ENCODE data around the gene DIP2C.

Gene DIP2C

DNA sequence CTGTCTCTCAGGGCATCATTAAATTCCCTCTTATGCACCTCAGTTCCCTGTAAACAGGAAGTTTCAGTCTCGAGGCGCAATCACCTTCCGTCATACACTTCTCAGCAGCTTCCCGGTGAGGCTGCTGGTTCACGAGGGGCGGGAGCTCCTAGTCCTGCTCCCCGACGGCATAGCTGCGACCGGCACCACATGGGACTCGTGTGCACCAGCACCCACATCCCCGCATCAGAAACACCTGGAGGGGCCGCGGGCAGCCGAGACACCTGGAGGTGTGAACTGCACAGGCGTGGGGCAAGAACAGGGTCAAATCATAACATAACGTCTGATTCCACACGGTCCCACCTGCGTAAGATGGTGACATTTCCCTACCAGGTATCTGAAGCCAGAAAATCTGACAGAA lies 52.7 kb downstream of the DIP2C start:
- no peak for ATAC-seq (ENCODE audit: insufficient read depth, low read depth)
- Histone ChIP-seq H3K36me3 (ENCODE audit: insufficient read depth, low read length) (no peaks in the 10 kb centered on the region), H3K4me2 (ENCODE audit: insufficient read depth, low read length) (no peak overlapping the region), H3K79me2 (ENCODE audit: insufficient read depth, low read length) (no peaks in the 10 kb centered on the region), H4K20me1 (ENCODE audit: insufficient read depth, low read length) (no peaks in the 10 kb centered on the region), H3K9me3 (ENCODE audit: insufficient read depth, low read length, severe bottlenecking) (no peaks in the 10 kb centered on the region), H3K9ac (ENCODE audit: low read depth, low read length) (no peak overlapping the region), H2AFZ (ENCODE audit: low read depth, low read length) (no peak overlapping the region), H3K4me1 (ENCODE audit: insufficient read depth, low read length) (no peaks in the 10 kb centered on the region), H3K27me3 (ENCODE audit: insufficient read depth, low read length, poor library complexity) (peaks cover 9% of the 10 kb centered on the region), H3K4me3 (ENCODE audit: low read depth in 1 of 2, low read length in 2 of 2) (no peak overlapping the region), H3K27ac (ENCODE audit: low read length) (no peak overlapping the region)
- TF ChIP-seq EZH2 (IDR thresholded peaks at IDR 0.05; ENCODE audit: borderline replicate concordance, low read depth, low read length, severe bottlenecking): no peak
- TF ChIP-seq, protein P1, sequence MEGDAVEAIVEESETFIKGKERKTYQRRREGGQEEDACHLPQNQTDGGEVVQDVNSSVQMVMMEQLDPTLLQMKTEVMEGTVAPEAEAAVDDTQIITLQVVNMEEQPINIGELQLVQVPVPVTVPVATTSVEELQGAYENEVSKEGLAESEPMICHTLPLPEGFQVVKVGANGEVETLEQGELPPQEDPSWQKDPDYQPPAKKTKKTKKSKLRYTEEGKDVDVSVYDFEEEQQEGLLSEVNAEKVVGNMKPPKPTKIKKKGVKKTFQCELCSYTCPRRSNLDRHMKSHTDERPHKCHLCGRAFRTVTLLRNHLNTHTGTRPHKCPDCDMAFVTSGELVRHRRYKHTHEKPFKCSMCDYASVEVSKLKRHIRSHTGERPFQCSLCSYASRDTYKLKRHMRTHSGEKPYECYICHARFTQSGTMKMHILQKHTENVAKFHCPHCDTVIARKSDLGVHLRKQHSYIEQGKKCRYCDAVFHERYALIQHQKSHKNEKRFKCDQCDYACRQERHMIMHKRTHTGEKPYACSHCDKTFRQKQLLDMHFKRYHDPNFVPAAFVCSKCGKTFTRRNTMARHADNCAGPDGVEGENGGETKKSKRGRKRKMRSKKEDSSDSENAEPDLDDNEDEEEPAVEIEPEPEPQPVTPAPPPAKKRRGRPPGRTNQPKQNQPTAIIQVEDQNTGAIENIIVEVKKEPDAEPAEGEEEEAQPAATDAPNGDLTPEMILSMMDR (IDR thresholded peaks at IDR 0.05; ENCODE audit: borderline replicate concordance, extremely low read depth, low read length, poor library complexity, severe bottlenecking): no peak
- DNase-seq: no peak

DNA sequence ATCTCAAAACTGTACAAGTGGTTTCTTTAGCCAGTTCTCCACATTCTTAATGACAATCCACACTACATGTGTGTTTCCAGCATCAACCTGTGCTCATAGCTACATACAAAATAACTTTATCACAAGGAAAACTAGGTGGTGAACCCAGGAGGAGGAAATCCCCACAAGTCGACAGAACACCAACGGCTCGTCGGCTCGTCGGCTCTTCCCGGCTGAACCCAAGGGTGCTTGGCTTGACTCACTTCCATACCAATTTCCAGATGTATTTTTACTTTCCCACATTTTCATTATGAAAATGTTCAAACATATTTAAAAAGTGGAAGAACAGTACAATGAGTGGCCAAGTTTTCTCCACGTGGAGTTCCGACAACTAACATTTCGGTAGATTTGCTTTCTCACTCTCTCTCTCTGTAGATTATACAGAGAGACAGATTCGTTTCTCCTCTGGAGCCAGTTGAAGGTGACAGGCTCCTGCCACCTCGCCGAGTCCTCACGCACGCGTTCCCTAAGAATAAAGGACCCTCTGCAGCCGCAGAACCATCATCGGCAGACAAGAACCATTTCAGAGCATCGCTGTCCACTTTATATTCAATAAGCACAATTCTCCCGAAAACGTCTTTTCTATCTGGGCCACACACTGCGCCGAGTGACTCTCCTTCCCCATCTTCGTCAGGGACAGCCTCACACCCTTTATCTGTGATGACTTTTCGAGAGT lies 53.3 kb downstream of the DIP2C start:
- Histone ChIP-seq H3K27ac (ENCODE audit: low read length) (no peak overlapping the region), H3K9me3 (ENCODE audit: insufficient read depth, low read length, severe bottlenecking) (no peaks in the 10 kb centered on the region), H3K9ac (ENCODE audit: low read depth, low read length) (no peak overlapping the region), H4K20me1 (ENCODE audit: insufficient read depth, low read length) (no peaks in the 10 kb centered on the region), H3K36me3 (ENCODE audit: insufficient read depth, low read length) (no peaks in the 10 kb centered on the region), H3K4me2 (ENCODE audit: insufficient read depth, low read length) (no peak overlapping the region), H2AFZ (ENCODE audit: low read depth, low read length) (no peak overlapping the region), H3K27me3 (ENCODE audit: insufficient read depth, low read length, poor library complexity) (peaks cover 9% of the 10 kb centered on the region), H3K4me3 (ENCODE audit: low read depth in 1 of 2, low read length in 2 of 2) (no peak overlapping the region), H3K4me1 (ENCODE audit: insufficient read depth, low read length) (no peaks in the 10 kb centered on the region), H3K79me2 (ENCODE audit: insufficient read depth, low read length) (no peaks in the 10 kb centered on the region)
- ATAC-seq (ENCODE audit: insufficient read depth, low read depth) (no peak), DNase-seq (no peak)
- TF ChIP-seq, protein P1 (IDR thresholded peaks at IDR 0.05; ENCODE audit: borderline replicate concordance, extremely low read depth, low read length, poor library complexity, severe bottlenecking): no peak
- no peak for TF ChIP-seq EZH2 (IDR thresholded peaks at IDR 0.05; ENCODE audit: borderline replicate concordance, low read depth, low read length, severe bottlenecking)

DNA sequence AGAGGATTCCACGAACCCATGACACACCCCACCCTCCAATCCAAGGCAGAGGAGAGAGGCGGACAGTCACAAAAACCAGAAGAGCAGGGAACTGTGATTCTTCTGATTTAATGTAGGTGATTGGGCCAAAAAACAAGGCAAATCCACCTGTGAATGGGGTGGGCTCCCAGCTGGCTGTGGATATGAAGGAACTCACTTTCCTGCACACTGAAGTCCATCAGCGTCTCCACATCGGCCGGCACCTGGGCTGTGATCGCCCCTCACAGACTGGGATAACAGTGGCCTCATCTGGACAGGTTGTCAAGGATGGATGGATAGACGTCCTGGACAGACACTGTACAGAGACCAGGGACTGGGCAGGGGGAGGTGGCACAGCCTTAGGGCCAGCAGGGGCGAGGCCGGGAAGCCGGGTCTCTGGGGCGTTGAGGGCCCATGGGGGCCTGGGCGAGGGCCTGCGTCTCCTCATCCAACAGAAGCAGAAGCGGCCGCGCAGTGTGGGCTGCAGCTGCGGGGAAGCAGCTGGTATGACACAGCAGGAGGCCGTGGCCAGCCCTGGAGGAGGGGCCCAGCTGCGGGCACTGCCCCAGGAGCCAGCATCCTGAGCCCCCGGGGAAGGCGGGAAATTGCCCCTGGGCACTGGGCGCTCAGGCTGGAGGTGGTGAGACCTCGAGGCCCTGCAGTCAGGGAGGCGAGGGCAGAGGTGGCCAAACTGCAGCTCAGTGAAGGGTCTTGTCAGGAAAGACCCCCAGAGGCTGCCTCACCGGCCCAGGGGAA lies 54.2 kb downstream of the DIP2C start:
- Histone ChIP-seq H3K9me3 (ENCODE audit: insufficient read depth, low read length, severe bottlenecking) (no peaks in the 10 kb centered on the region), H3K9ac (ENCODE audit: low read depth, low read length) (no peak overlapping the region), H3K4me2 (ENCODE audit: insufficient read depth, low read length) (no peak overlapping the region), H3K79me2 (ENCODE audit: insufficient read depth, low read length) (no peaks in the 10 kb centered on the region), H2AFZ (ENCODE audit: low read depth, low read length) (no peak overlapping the region), H4K20me1 (ENCODE audit: insufficient read depth, low read length) (no peaks in the 10 kb centered on the region), H3K4me3 (ENCODE audit: low read depth in 1 of 2, low read length in 2 of 2) (no peak overlapping the region), H3K36me3 (ENCODE audit: insufficient read depth, low read length) (no peaks in the 10 kb centered on the region), H3K27ac (ENCODE audit: low read length) (no peak overlapping the region), H3K4me1 (ENCODE audit: insufficient read depth, low read length) (no peaks in the 10 kb centered on the region), H3K27me3 (ENCODE audit: insufficient read depth, low read length, poor library complexity) (peaks cover 9% of the 10 kb centered on the region)
- TF ChIP-seq EZH2 (IDR thresholded peaks at IDR 0.05; ENCODE audit: borderline replicate concordance, low read depth, low read length, severe bottlenecking): no peak
- TF ChIP-seq, protein P1 (IDR thresholded peaks at IDR 0.05; ENCODE audit: borderline replicate concordance, extremely low read depth, low read length, poor library complexity, severe bottlenecking): no peak
- no peak for DNase-seq
- ATAC-seq (ENCODE audit: insufficient read depth, low read depth): no peak

Measured in DND-41 (cell line).